GM12801 (cell line): ENCODE measurements around the gene IL17C.

Experiments used
- TF ChIP-seq, protein P1 (sequence below): IDR thresholded peaks from one replicate; pipeline ENCODE4 v1.5.1; 2011; ENCODE audit warnings: control low read depth; ENCODE audit not compliant: insufficient read length; ENCODE audit errors: extremely low read depth

IL17C gene

DNA sequence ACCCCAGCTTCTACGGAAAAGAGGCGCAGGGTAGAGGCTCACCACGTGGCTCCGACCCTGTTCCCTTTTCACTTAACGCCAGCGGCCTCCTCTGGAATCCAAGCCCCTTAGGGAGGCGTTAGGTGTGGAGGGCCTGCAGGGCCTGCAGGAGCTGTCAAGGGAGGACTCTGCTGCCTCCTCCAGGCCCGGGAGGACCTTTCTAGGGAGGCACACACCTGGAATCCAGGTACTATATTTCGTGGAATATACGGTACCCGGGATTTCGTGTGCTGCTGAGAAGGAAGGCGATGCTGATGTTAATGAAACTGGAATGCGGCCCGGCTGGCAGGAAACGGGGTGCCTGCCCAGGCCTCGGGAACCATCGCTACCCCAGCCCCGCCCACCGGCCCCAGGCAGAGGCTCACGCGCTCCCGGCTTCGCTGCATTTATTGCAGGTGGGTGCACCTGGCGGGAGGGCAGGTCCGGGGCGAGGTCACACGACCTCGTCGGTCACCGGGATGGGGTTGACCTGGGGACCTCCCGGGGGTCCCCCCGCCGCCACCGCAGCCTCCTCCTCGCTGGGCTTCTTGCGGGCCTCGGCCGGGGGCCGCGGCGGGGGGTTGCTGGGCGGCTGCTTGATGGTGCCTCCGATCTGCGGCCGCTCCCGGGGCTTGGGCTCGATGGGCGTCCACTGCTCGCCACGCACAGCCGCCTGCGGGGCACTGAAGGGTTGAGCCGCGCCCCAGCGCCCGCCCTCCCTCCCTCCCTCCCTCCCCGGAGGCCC, 4.7 kb downstream of the IL17C start:
- TF ChIP-seq, protein P1, sequence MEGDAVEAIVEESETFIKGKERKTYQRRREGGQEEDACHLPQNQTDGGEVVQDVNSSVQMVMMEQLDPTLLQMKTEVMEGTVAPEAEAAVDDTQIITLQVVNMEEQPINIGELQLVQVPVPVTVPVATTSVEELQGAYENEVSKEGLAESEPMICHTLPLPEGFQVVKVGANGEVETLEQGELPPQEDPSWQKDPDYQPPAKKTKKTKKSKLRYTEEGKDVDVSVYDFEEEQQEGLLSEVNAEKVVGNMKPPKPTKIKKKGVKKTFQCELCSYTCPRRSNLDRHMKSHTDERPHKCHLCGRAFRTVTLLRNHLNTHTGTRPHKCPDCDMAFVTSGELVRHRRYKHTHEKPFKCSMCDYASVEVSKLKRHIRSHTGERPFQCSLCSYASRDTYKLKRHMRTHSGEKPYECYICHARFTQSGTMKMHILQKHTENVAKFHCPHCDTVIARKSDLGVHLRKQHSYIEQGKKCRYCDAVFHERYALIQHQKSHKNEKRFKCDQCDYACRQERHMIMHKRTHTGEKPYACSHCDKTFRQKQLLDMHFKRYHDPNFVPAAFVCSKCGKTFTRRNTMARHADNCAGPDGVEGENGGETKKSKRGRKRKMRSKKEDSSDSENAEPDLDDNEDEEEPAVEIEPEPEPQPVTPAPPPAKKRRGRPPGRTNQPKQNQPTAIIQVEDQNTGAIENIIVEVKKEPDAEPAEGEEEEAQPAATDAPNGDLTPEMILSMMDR = no peak

DNA sequence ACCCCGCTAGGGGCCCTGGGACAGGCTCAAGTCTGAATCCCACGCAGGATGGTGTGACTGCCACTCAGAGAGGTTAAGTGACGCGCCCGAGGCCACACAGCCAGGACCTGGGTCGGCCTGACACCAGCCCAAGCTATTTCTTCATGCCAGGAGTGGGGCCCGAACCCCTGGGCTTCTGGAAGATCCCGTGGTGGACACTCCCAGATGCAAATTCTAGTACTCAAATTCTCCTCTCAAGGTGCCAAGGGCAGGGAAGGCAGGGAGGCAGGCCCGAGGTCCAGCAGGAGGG, 5.2 kb downstream of the IL17C start:
- TF ChIP-seq, protein P1 = no peak

DNA sequence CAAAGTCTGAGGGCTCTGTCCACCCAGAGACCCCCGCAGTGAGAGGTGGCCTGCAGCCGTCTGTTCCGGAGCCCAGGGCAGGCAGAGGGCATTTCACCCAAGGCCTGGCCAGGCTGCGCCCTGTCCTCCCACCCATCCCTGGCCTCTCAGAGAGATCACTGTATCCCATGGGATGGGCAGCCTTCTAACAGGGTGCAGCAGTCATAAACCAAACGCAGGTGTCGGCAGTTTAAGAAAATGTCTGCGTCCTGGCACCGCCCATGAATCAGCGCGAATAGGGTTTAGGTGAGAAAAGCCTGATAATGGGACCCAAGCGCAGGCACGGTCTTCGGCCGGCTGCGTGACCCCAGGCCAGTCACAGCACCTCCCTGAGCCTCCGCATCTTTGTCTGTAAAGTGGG, 7.1 kb downstream of the IL17C start:
- TF ChIP-seq, protein P1 = no peak

DNA sequence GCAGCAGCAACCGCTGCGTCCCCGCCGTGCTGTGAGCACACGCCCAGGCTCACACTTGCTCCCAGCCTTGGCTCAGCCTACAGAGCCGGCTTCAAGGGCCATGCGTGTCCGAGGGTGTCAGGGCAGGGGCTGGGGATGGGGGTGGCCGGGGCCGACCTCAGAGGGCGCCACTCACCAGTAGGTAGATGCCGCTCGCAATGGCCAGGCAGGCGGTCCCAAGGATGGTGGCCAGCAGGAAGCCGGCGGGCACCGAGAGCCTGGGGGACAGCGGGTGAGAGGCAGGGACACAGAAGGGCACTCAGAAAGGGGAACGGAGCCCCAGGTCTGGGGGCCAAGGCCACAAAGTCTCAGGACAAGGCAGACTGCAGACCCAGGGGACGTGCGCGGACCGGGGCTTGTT, 7.6 kb downstream of the IL17C start:
- TF ChIP-seq, protein P1 = no peak

DNA sequence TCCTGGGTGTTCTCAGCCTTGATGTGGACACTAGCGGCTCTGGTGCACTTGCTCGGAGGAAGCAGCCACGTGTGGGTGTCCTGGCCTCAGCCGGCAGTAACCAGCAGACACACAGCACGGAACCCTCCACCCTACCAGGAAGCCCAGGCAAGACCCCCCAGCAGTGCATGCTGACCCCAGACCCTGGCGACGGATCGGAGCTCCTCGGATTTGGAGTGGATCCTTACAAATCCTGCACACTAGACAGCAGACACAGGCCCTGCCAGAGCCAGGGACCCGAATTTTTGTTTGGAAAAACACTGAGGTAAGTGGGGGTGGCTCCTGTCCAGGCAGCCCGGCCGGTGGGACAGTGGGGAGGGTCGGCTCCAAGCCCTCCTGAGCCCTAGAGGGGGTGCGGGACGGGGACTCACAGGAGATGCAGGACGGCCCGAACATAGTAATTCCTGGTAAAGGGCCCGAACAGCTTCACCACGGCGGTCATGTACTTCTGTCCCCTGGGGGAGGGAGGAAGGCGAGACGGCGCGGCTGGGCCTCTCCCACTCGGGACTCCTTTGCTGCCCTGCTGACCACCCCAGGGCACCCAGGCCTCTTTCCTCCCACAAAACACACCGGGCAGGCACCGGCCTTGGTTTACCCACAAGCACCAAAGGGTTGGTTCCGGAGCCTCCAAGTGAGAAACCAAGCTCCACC, 8.1 kb downstream of the IL17C start:
- TF ChIP-seq, protein P1 = no peak

DNA sequence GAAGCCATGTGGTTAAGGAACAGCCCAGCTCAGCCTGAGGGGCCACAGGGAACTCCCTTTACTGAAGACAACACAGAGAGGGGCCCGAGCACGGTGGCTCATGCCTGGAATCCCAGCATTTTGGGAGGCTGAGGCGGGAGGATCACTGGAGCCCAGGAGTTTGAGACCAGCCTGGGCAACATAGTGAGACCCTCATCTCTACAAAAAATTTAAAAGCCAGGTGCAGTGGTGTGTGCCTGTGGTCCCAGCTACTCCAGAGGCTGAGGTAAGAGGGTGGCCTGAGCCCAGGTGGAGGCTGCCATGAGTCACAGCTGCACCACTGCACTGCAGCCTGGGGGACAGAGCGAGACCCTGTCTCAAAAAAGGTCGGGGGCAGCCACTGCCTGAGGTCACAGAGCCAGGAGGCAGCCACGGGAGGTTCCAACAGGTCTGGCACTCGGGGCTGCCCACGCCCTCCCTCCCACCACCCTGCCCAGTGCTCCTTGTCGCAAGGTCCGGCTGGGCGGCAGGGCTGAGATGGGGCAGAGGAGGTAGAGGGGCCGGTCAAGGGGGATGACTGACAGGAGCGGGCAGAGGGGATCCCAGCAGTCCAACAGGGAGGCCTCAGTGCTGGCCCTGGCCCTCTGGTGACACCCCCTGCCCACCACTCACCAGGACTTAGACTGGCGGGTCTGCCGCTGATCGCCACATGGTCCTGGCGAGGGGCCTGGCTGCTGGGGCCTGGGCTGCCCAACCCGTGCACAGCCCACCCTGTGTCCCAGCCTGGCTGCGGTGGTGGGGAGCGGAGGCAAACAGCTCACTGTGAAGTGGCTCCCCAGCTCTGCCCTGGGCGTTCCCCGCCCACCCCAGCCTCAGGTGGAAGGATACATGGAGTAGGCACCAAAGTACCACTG, 9.1 kb downstream of the IL17C start:
- TF ChIP-seq, protein P1 = no peak
